Stimulated activated CD8-positive, alpha-beta memory T cell treated with anti-CD3 and anti-CD28 coated beads, Interleukin-15, amount 100 ng/mL, for 4 hours (primary cell): Measurements from ENCODE around the gene GNAO1.

ENCODE experiments used
- DNase-seq, 2 donors: peaks; one replicate each; pipeline ENCODE4 v3.0.0-alpha.2; 2020; ENCODE audit warnings: low read depth in 2 of 2

Gene GNAO1

GRCh38 chr16:56238188-56238587 lies 46.9 kb downstream of the GNAO1 start:
- no peak for DNase-seq

GRCh38 chr16:56241596-56241995 lies 50.3 kb downstream of the GNAO1 start:
- no peak for DNase-seq

- no peak for DNase-seq
These were observed 51.5 kb downstream of the GNAO1 start for GRCh38 chr16:56242740-56243139.

GRCh38 chr16:56244612-56245011 lies 53.3 kb downstream of the GNAO1 start:
- DNase-seq: no peak

GRCh38 chr16:56245197-56245596 lies 53.9 kb downstream of the GNAO1 start:
- no peak for DNase-seq

- DNase-seq: no peak
These were observed 54.9 kb downstream of the GNAO1 start for GRCh38 chr16:56246051-56246817.

GRCh38 chr16:56247018-56247417 lies 55.7 kb downstream of the GNAO1 start:
- DNase-seq: no peak

- DNase-seq: no peak
These were observed 56.5 kb downstream of the GNAO1 start for GRCh38 chr16:56247808-56248207.

- DNase-seq: no peak
These were observed 61.5 kb downstream of the GNAO1 start for GRCh38 chr16:56252835-56253234.

- no peak for DNase-seq
These were observed 64.6 kb downstream of the GNAO1 start for GRCh38 chr16:56255904-56256303.

- no peak for DNase-seq
These were observed 66.0 kb downstream of the GNAO1 start for GRCh38 chr16:56257239-56257638.

- no peak for DNase-seq
These were observed 66.5 kb downstream of the GNAO1 start for GRCh38 chr16:56257666-56258342.

- DNase-seq: no peak
These were observed 67.5 kb downstream of the GNAO1 start for GRCh38 chr16:56258508-56259424.

GRCh38 chr16:56259425-56259779 lies 68.1 kb downstream of the GNAO1 start:
- DNase-seq: no peak

- no peak for DNase-seq
These were observed 69.3 kb downstream of the GNAO1 start for GRCh38 chr16:56260378-56261160.

- DNase-seq: no peak
These were observed 70.4 kb downstream of the GNAO1 start for GRCh38 chr16:56261656-56262055.

- peak in 1 of 2 donors; percentile 24 for DNase-seq
These were observed 70.9 kb downstream of the GNAO1 start for GRCh38 chr16:56262148-56262547.

GRCh38 chr16:56262551-56263245 lies 71.4 kb downstream of the GNAO1 start:
- DNase-seq: no peak

- DNase-seq: no peak
These were observed 72.7 kb downstream of the GNAO1 start for GRCh38 chr16:56263711-56264608.

GRCh38 chr16:56264609-56264972 lies 73.3 kb downstream of the GNAO1 start:
- no peak for DNase-seq
